ENCODE results near the gene BTBD16. TPM values are rescaled to one million over a fixed set of nuclear protein-coding genes. Genes with fewer than 3 reads are reported as not detected.

Gene BTBD16
- polyA plus RNA-seq, 1 donor from 2014 or later: not detected

DNA sequence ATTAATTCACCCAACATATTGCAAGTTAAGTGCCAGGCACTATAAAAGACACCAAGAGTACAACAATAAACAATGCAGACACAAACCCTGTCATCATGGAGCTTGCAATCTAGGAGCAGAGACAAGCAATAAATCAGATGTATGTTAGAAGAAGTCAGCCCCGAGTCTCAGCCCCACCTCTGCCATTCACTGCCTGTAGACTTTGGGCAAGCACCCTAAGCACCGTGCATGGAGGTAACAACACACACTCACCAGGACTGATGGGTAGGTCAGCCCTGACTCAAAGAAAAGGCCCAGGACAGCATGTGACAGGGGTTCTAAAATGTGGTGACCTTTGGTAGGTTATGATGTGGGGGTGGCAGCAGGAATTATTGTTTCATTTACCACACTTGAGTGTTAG is 54.1 kb downstream of the BTBD16 start:
- H3K27ac Mint-ChIP-seq: no peak overlapping the region

DNA sequence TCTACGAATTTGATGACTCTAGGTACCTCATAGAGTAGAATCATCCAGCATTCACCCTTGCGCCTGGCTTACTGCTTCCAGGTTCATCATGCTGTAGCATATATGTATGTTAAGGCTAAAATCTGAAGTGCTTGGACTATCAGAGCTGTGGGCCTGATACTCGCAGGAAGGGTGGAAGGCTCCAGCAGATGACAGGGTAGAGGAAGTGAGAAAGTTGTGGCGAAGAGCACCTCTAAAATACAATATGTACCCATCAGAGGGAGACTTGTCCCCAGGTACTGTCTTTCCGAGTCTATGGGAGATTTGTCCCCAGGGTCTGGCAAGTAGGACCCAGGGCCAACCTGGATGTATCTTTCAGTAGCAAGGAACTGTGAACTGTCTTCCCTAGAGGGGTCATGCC is 55.3 kb downstream of the BTBD16 start:
- Mint-ChIP-seq H3K9me3 (peaks cover 0 to 5% (median 0%) of the 10 kb centered on the region in 3 donors), H3K27ac (no peak overlapping the region), H3K4me3 (no peak overlapping the region), H3K27me3 (peaks cover 8% of the 10 kb centered on the region), H3K4me1 (peaks cover 0 to 9% (median 2%) of the 10 kb centered on the region in 3 donors), H3K36me3 (peaks cover 2% of the 10 kb centered on the region)

More for the DNA sequence above, 54.1 kb downstream of the BTBD16 start:
- Mint-ChIP-seq H3K27me3 (peaks cover 8% of the 10 kb centered on the region), H3K36me3 (peaks cover 2% of the 10 kb centered on the region), H3K4me1 (peaks cover 0 to 9% (median 2%) of the 10 kb centered on the region in 3 donors), H3K4me3 (no peak overlapping the region), H3K9me3 (peaks cover 0 to 9% (median 0%) of the 10 kb centered on the region in 3 donors)

DNA sequence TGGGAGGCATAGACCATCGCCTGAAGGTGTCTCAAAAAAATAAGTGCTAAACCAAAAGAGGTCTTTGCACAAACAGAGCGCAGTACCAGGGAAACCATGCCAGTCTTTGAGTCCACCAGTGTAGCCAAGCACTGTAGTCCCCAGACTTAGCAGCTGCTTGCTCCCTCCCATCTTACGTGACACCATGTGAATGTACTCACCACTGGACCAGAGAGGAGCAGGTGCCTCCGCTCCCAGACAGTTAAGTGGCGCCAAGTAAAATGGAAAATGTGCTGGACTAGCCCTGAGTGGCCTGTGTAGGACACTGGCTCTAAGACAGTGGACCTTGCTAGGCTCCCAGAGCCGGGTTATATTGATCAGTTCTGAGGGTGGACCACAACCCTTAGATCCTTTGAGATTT is 55.7 kb downstream of the BTBD16 start:
- no peak overlapping the region for H3K4me3 Mint-ChIP-seq

DNA sequence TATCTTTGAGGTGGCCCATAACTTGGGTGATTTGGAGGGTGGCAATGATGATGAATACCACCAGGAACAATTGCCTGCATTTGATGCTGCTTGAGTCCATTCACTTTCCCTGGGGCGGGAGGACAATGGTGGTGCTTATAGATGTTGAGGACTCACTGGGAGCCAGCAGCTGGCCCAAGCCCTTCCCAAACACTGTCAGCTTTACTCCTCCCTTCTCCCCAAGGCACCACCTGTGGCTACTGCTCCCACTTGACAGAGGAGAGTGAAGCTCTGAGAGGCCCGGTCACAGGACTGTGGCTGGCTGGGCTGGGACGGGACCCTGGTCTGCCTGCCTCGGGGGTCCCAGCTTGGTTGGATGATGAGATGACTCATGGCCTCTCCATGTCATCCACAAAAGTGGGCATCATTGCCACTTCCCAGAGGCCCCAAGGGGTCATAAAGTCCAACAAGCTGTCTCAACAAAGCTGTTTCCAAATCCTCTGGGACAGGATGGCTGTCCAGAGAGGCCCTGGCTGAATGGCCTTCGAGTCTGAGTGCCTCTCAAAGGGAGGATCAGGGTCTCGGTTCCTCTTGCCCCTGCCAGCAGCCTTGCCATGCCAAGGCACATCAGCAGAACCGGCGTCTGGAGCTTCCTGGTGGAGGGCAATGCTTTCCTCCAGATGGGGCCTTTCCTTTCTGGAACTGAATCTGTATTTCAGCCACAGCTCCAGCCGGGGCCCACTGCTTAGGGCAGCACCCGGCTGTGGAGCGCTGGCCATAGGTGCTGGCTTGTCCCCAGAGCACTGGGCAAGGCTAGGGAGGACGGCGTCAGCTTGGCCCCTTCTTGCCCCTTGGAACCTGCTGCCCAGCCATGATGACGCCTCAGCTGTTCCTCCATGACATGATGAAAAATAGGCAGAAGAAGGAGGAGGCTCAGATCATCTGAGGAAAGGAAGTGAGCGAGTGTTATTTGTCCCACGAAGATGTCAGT is 56.4 kb downstream of the BTBD16 start:
- Mint-ChIP-seq H3K27ac (no peak overlapping the region), H3K27me3 (peaks cover 14% of the 10 kb centered on the region), H3K36me3 (peaks cover 2% of the 10 kb centered on the region), H3K4me1 (peaks cover 0 to 9% (median 2%) of the 10 kb centered on the region in 3 donors), H3K4me3 (no peak overlapping the region), H3K9me3 (peaks cover 0 to 3% (median 0%) of the 10 kb centered on the region in 3 donors)

More for the DNA sequence above, 55.7 kb downstream of the BTBD16 start:
- Mint-ChIP-seq H3K27me3 (peaks cover 10% of the 10 kb centered on the region), H3K9me3 (peaks cover 0 to 3% (median 0%) of the 10 kb centered on the region in 3 donors), H3K36me3 (peaks cover 2% of the 10 kb centered on the region), H3K27ac (no peak overlapping the region), H3K4me1 (peaks cover 0 to 9% (median 2%) of the 10 kb centered on the region in 3 donors)

GRCh38 chr10:122328676-122329075 is 57.6 kb downstream of the BTBD16 start:
- H3K4me1 Mint-ChIP-seq: peaks cover 0 to 9% (median 2%) of the 10 kb centered on the region in 3 donors
- H3K27ac Mint-ChIP-seq: no peak overlapping the region
- peaks cover 12% of the 10 kb centered on the region for H3K27me3 Mint-ChIP-seq
- peaks cover 2% of the 10 kb centered on the region for H3K36me3 Mint-ChIP-seq
- H3K9me3 Mint-ChIP-seq: peaks cover 0 to 3% (median 0%) of the 10 kb centered on the region in 3 donors
- no peak overlapping the region for H3K4me3 Mint-ChIP-seq

- Mint-ChIP-seq H3K9me3 (peaks cover 0 to 3% (median 0%) of the 10 kb centered on the region in 3 donors), H3K27ac (no peak overlapping the region), H3K4me3 (no peak overlapping the region), H3K4me1 (peaks cover 0 to 9% (median 2%) of the 10 kb centered on the region in 3 donors), H3K36me3 (peaks cover 2% of the 10 kb centered on the region), H3K27me3 (peaks cover 10% of the 10 kb centered on the region)
These were observed 58.3 kb downstream of the BTBD16 start for GRCh38 chr10:122329416-122329815.

- Mint-ChIP-seq H3K27ac (no peak overlapping the region), H3K9me3 (peaks cover 0 to 3% (median 0%) of the 10 kb centered on the region in 3 donors), H3K36me3 (no peaks in the 10 kb centered on the region), H3K4me3 (no peak overlapping the region), H3K27me3 (peaks cover 16% of the 10 kb centered on the region), H3K4me1 (peaks cover 0 to 9% (median 2%) of the 10 kb centered on the region in 3 donors)
These were observed 60.0 kb downstream of the BTBD16 start for GRCh38 chr10:122331100-122331499.

DNA sequence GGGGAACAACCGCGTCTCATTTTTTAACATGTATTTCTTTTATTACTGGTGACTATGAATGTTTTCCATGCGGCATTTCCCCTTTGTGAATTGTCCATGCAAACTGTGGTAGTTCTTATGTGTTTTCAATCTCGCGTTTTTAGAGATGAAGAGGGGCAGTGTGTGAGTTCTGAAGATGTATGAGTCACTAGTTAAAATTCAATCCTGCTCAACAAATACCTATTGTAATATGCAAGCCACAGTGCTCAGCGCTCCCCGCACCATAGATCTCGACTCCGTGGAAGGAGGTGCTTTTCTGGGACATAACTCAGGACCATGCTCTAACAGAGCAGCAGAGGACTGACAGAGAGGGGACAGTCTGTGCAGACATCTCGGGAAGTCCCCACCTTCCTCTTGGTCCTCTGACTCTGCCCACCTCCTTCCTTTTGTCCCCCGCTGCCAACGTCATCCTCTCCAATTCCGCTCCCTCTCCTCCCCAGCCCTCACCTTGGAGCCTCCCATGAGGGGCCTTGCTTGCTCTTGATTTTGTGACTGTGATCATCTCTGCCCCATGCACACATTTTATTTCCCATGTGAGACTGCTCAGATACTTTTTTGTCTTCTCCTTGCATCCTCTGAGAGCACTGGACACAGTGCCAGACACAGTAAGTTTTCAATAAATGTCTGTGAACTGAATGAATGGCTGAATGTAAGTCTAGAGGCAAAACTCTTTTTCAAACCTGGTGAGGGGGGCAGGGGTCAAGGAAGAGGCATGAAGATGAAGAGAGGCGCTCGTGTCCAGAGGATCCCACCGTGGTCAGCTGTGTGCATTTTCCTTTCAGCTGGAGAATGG is 60.7 kb downstream of the BTBD16 start:
- Mint-ChIP-seq H3K36me3 (no peaks in the 10 kb centered on the region), H3K27ac (peak overlapping the region in 1 of 3 donors; percentile 65), H3K27me3 (peaks cover 15% of the 10 kb centered on the region), H3K4me3 (no peak overlapping the region), H3K4me1 (peaks cover 0 to 3% (median 2%) of the 10 kb centered on the region in 3 donors), H3K9me3 (no peaks in the 10 kb centered on the region)

GRCh38 chr10:122333037-122333436 is 61.9 kb downstream of the BTBD16 start:
- Mint-ChIP-seq H3K4me1 (peaks cover 0 to 2% (median 0%) of the 10 kb centered on the region in 3 donors), H3K27ac (no peak overlapping the region), H3K4me3 (no peak overlapping the region), H3K27me3 (peaks cover 17% of the 10 kb centered on the region), H3K9me3 (no peaks in the 10 kb centered on the region), H3K36me3 (no peaks in the 10 kb centered on the region)

GRCh38 chr10:122336332-122336731 is 65.2 kb downstream of the BTBD16 start:
- Mint-ChIP-seq H3K27ac (no peak overlapping the region), H3K27me3 (peaks cover 23% of the 10 kb centered on the region), H3K4me3 (no peak overlapping the region), H3K9me3 (no peaks in the 10 kb centered on the region), H3K36me3 (no peaks in the 10 kb centered on the region), H3K4me1 (no peaks in the 10 kb centered on the region)

DNA sequence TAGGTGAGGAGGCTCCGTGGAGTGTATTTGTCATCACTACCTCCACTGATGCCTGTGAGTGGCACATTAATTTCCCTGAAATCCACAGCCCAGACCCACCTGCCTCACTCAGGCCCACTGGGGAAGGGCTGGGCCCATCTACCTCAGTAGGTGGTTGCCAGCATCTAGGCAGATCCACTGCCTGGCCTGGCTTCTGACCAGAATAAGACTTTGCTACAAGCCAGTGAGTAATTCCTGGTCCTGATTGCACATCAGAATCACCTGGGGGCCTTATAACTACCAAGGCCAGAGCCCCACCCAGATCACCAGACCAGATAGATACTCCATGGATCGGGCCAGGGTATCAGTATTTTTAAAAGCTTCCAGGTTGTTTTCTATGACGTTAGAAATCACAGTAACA is 65.9 kb downstream of the BTBD16 start:
- Mint-ChIP-seq H3K36me3 (no peaks in the 10 kb centered on the region), H3K27ac (no peak overlapping the region), H3K27me3 (peaks cover 20% of the 10 kb centered on the region), H3K4me1 (no peaks in the 10 kb centered on the region), H3K9me3 (no peaks in the 10 kb centered on the region), H3K4me3 (no peak overlapping the region)

DNA sequence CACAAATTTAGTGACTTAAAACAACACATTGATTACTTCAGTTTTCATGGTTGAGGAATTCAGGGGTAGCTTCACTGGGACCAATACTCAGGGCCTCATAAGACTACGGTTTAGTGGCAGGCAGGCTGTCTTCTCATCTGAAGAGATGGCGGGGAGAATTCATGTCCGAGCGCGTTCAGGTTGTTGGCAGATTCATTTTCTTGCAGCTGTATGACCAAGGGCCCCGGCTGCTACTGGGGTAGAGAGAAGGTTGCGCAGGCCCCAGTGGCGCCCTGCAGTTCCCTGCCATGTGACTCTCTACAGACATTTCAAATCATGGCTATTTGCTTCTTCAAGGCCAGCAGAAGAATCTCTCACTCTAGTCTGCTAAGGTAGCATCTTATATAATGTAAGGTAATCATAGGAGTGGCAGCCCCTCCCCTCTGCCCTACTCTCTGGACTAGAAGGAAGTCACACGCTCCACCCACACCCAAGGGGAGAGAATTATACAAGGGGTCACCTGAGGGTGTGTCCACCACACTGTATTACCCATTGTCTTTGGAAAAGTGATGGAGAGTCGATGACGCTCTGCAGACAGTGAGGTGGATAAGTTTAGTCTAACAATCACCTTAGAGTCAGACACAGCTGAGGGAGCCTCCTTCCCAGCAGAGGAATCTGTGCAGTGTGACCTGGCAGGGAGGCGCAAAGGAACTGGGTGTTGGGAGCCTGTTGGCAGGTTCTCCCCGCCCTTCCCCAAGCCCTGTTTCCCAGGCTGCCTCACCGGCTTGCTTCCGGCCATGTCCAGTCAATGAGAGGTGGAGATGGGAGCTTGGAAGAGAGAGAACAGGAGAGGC is 67.7 kb downstream of the BTBD16 start:
- H3K4me3 Mint-ChIP-seq: no peak overlapping the region
- H3K27me3 Mint-ChIP-seq: peaks cover 19% of the 10 kb centered on the region
- peaks cover 0 to 4% (median 4%) of the 10 kb centered on the region in 3 donors for H3K4me1 Mint-ChIP-seq
- no peak overlapping the region for H3K27ac Mint-ChIP-seq
- no peaks in the 10 kb centered on the region for H3K36me3 Mint-ChIP-seq
- H3K9me3 Mint-ChIP-seq: no peaks in the 10 kb centered on the region

DNA sequence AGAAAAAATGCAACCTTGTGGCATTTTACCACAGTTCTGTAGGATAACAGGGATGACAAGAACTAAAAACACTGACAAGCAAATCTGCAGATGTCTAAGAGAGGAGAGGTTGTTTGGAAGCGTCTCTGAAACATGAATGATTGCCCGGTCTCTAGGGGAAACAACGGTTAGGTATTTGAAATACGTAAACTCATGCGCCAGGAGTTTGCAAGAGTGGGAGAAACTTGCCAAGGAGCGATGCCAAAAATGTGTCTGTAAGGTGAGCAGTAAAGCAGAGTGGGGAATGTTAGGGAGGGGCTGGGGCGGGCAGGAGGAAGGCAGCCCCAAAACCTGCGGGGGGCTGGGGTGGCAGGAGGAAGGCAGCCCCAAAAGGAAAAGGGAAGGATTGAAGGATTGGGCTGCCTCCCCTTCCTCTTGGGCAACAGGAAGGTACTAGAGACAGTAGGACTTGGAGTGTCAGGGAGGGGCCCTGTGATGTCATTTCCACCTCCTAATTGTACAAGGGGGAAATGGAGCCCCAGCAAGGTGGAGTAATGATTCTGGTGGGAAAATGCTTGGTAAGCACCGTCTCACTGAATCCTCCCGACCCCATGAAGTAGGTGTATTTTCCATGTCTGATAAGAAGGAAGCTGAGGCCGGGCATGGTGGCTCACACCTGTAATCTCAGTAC is 70.2 kb downstream of the BTBD16 start:
- H3K27ac Mint-ChIP-seq: peak overlapping the region in 1 of 3 donors; percentile 39
- no peaks in the 10 kb centered on the region for H3K36me3 Mint-ChIP-seq
- H3K4me1 Mint-ChIP-seq: peaks cover 0 to 4% (median 4%) of the 10 kb centered on the region in 3 donors
- H3K27me3 Mint-ChIP-seq: peaks cover 21% of the 10 kb centered on the region
- no peak overlapping the region for H3K4me3 Mint-ChIP-seq
- H3K9me3 Mint-ChIP-seq: no peaks in the 10 kb centered on the region

Data from IgD-negative memory B cell (primary cell).